Measurements from ENCODE around the gene HS1BP3. TPM values are rescaled to one million over a fixed set of nuclear protein-coding genes. Genes with fewer than 3 reads are reported as not detected.

The HS1BP3 gene
- total RNA-seq, 1 donor, result 23.0 TPM

DNA sequence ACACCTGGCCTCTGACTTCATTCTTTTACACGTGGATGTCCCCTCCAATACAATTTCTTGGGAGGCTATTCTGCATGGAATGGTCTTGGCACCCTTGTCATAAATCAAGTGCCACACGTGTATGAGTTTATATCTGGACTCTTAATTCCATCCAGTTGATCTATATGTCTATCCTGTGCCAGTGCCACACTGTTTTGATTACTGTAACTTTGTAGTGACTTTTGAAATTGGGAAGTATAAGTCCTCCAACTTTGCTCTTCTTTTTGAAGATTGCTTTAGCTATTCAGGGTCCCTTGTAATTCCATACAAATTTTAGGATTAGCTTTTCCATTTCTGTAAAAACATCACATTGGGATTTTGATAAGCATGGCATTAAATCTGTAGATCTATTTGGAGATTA, 43.5 kb downstream of the HS1BP3 start:
- no peak for DNase-seq (ENCODE audit: low read depth)
- no peak overlapping the region for H3K4me3 ChIP-seq (ENCODE audit: low read depth, low read length)
- TF ChIP-seq, protein P1, sequence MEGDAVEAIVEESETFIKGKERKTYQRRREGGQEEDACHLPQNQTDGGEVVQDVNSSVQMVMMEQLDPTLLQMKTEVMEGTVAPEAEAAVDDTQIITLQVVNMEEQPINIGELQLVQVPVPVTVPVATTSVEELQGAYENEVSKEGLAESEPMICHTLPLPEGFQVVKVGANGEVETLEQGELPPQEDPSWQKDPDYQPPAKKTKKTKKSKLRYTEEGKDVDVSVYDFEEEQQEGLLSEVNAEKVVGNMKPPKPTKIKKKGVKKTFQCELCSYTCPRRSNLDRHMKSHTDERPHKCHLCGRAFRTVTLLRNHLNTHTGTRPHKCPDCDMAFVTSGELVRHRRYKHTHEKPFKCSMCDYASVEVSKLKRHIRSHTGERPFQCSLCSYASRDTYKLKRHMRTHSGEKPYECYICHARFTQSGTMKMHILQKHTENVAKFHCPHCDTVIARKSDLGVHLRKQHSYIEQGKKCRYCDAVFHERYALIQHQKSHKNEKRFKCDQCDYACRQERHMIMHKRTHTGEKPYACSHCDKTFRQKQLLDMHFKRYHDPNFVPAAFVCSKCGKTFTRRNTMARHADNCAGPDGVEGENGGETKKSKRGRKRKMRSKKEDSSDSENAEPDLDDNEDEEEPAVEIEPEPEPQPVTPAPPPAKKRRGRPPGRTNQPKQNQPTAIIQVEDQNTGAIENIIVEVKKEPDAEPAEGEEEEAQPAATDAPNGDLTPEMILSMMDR (IDR thresholded peaks at IDR 0.05; ENCODE audit: insufficient read depth, low read length), result no peak

DNA sequence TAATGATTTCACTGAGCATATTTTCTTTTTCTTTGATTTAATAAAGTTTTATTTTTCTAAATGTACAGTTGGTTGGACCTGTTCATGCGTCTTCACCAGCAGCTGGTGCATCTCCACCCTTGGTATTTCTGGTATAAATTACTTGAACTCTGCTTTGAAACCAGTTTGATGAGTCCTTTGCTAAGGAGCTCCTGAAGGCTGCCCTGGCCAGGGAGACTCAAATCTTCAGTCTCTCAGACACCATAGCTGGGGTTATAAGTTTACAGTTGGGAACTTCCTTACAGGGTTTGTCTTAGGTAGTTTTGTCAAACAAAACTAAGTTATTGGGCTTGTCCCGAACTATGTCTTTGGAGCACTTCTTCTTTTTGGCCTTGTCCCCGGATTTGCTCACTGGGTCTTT, 44.7 kb downstream of the HS1BP3 start:
- H3K4me3 ChIP-seq (ENCODE audit: low read depth, low read length), result no peak overlapping the region
- DNase-seq (ENCODE audit: low read depth), result no peak
- TF ChIP-seq, protein P1 (IDR thresholded peaks at IDR 0.05; ENCODE audit: insufficient read depth, low read length), result no peak

DNA sequence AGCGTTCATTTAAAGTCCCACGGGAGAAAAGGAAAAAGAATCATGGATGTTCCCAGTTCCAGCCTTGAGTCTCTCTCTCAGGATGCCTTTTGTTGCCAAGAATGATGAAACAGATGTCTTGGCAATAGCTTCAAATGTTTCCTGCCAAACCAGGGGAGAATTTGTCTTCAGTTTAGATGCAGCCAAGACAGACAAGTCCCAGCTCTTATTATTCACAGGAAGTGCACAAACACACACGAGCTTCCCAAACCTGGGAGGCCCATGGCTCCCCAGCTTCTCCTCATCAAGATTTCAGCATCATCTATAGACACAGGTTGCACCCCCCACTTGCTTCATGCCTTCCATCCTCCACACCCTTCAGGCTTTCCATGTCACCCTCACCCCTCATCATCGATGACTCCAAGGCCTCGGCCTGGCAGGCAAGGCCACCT, 45.9 kb downstream of the HS1BP3 start:
- no peak overlapping the region for H3K4me3 ChIP-seq (ENCODE audit: low read depth, low read length)
- DNase-seq (ENCODE audit: low read depth), result peak; percentile 98
- TF ChIP-seq, protein P1 (IDR thresholded peaks at IDR 0.05; ENCODE audit: insufficient read depth, low read length), result no peak

- DNase-seq (ENCODE audit: low read depth), result no peak
- H3K4me3 ChIP-seq (ENCODE audit: low read depth, low read length), result no peak overlapping the region
- TF ChIP-seq, protein P1 (IDR thresholded peaks at IDR 0.05; ENCODE audit: insufficient read depth, low read length), result no peak
These were observed 46.4 kb downstream of the HS1BP3 start for GRCh38 chr2:20604401-20604911.

GRCh38 chr2:20603791-20604190, 47.1 kb downstream of the HS1BP3 start:
- no peak for DNase-seq (ENCODE audit: low read depth)
- no peak overlapping the region for H3K4me3 ChIP-seq (ENCODE audit: low read depth, low read length)
- TF ChIP-seq, protein P1 (IDR thresholded peaks at IDR 0.05; ENCODE audit: insufficient read depth, low read length), result no peak

GRCh38 chr2:20602803-20603202, 48.1 kb downstream of the HS1BP3 start:
- no peak for DNase-seq (ENCODE audit: low read depth)
- no peak overlapping the region for H3K4me3 ChIP-seq (ENCODE audit: low read depth, low read length)
- TF ChIP-seq, protein P1 (IDR thresholded peaks at IDR 0.05; ENCODE audit: insufficient read depth, low read length), result no peak

- DNase-seq (ENCODE audit: low read depth), result peak; percentile 59
- TF ChIP-seq, protein P1 (IDR thresholded peaks at IDR 0.05; ENCODE audit: insufficient read depth, low read length), result peak; percentile 53
- no peak overlapping the region for H3K4me3 ChIP-seq (ENCODE audit: low read depth, low read length)
These were observed 50.1 kb downstream of the HS1BP3 start for GRCh38 chr2:20600756-20601325.

Measured in fibroblast of the aortic adventitia (primary cell).